Measurements from ENCODE around the gene WDR64. TPM values are rescaled to one million over a fixed set of nuclear protein-coding genes. Genes with fewer than 3 reads are reported as not detected.
"Not testable (repeated sequence)": the region's sequence is repeated elsewhere in the genome, so short reads cannot be mapped to it uniquely, and the experiment has no call there.

The WDR64 gene
- total RNA-seq, 1 experiment from 2014 or later, result not detected

DNA sequence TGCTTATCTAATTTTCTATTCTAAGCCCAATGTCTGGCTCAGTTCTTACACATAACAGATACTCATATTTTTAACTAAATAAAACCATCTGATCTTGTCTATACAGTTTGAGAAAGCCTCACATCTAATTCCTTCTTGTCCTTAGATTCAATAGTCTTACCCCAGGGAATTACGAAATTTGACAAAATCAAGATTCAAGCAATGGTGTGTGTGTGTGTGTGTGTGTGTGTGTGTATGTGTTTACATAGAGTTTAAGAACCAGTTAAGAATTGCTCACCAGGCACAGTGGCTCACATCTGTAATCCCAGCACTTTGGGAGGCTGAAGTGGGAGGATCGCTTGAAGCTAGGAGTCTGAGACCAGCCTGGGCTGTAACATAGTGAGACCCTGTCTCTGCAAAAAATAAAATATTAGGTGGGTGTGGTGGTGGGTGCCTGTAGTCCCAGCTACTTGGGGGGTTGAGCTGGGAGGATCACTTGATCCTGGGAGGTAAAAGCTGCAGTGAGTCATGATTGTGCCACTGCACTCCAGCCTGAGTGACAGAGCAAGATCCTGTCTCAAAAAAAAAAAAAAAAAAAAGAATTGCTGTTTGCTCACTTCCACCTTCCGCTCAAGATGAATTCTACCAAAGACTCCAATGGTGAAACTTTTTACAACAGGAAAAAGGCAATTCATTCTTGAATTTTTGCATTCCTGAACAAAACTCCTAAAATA lies 6.2 kb downstream of the WDR64 start:
- peak; percentile 49 for DNase-seq (ENCODE audit: unreplicated experiment)
- ChIA-PET POLR2A (interaction anchor here (0.5 to 4.0 kb wide), 7 partner anchors 9 to 173 kb away, joined by 3 to 14 read pairs (median 3); partner anchors contain the start of genes CHML and OPN3), CTCF (interaction anchor here (0.6 to 1.2 kb wide), 7 partner anchors 11 to 127 kb away, joined by 3 to 6 read pairs (median 3); no protein-coding TSS in a partner anchor)
- H3K36me3 Mint-ChIP-seq (ENCODE audit: insufficient read depth, unreplicated experiment), result no peaks in the 10 kb centered on the region
- H3K27me3 Mint-ChIP-seq (ENCODE audit: insufficient read depth, unreplicated experiment), result no peaks in the 10 kb centered on the region
- intact Hi-C loops (cut with micrococcal nuclease), result no loop called here
- no peak overlapping the region for H3K4me3 Mint-ChIP-seq (ENCODE audit: unreplicated experiment)
- no peak overlapping the region for H3K27ac Mint-ChIP-seq (ENCODE audit: low read depth, unreplicated experiment)
- peaks cover 8% of the 10 kb centered on the region for H3K4me1 Mint-ChIP-seq (ENCODE audit: insufficient read depth, unreplicated experiment)
- no peaks in the 10 kb centered on the region for H3K9me3 Mint-ChIP-seq (ENCODE audit: unreplicated experiment)
- BruUV-seq (replicated peaks), result no TSS peak
- TF ChIP-seq, protein P1, sequence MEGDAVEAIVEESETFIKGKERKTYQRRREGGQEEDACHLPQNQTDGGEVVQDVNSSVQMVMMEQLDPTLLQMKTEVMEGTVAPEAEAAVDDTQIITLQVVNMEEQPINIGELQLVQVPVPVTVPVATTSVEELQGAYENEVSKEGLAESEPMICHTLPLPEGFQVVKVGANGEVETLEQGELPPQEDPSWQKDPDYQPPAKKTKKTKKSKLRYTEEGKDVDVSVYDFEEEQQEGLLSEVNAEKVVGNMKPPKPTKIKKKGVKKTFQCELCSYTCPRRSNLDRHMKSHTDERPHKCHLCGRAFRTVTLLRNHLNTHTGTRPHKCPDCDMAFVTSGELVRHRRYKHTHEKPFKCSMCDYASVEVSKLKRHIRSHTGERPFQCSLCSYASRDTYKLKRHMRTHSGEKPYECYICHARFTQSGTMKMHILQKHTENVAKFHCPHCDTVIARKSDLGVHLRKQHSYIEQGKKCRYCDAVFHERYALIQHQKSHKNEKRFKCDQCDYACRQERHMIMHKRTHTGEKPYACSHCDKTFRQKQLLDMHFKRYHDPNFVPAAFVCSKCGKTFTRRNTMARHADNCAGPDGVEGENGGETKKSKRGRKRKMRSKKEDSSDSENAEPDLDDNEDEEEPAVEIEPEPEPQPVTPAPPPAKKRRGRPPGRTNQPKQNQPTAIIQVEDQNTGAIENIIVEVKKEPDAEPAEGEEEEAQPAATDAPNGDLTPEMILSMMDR (IDR thresholded peaks at IDR 0.05; ENCODE audit: unreplicated experiment), result no peak

DNA sequence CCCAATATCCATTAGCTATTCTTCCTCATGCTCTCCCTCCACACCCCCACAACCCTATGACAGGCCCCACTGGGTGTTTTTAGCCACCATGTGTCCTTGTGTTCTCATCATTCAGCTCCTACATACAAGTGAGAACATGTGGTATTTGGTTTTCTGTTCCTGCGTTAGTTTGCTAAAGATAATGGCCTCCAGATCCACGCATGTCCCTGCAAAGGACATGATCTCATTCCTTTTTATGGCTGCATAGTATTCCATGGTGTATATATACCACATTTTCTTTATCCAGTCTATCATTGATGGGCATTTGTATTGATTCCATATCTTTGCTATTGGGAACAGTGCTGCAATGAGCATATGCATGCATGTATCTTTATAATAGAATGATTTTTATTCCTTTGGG lies 6.9 kb downstream of the WDR64 start:
- DNase-seq (ENCODE audit: unreplicated experiment); H3K4me1 Mint-ChIP-seq (ENCODE audit: insufficient read depth, unreplicated experiment); H3K36me3 Mint-ChIP-seq (ENCODE audit: insufficient read depth, unreplicated experiment); H3K4me3 Mint-ChIP-seq (ENCODE audit: unreplicated experiment); intact Hi-C loops (cut with micrococcal nuclease); H3K27me3 Mint-ChIP-seq (ENCODE audit: insufficient read depth, unreplicated experiment); H3K9me3 Mint-ChIP-seq (ENCODE audit: unreplicated experiment); H3K27ac Mint-ChIP-seq (ENCODE audit: low read depth, unreplicated experiment); BruUV-seq (replicated peaks): not testable (repeated sequence)
- ChIA-PET CTCF (interaction anchor here (0.6 to 0.8 kb wide), 4 partner anchors 9 to 141 kb away, joined by 3 to 4 read pairs (median 4); no protein-coding TSS in a partner anchor), POLR2A (interaction anchor here (0.5 to 4.0 kb wide), 6 partner anchors 10 to 172 kb away, joined by 3 to 14 read pairs (median 4); partner anchors contain the start of genes CHML and OPN3)

DNA sequence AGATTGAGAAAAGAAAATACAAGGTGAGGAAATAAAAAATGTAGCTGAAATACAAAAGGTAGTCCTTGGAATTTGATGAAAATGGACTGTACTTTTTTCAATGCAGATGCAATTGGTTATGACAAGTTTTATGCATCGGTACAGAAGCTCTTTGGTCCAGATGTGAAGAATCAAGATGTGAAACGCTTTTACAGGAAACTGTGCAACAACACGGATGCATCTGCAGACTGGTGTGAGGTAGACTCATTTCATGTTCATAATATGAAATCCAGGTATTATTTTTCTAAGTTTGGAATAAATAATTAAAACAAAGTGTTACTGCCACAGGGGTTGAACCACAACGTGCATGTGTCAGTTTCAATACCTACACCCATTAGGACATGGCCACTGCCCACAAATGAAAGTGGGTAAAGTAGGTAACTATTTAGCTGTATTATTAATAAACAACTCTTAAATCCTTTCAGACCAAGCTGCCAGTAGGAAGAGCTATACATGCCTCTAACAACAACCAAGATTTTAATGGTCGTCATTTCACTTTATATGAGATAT lies 8.4 kb downstream of the WDR64 start:
- TF ChIP-seq, protein P1 (IDR thresholded peaks at IDR 0.05; ENCODE audit: unreplicated experiment), result no peak
- H3K27ac Mint-ChIP-seq (ENCODE audit: low read depth, unreplicated experiment), result no peak overlapping the region
- ChIA-PET POLR2A (interaction anchor here (0.6 to 4.0 kb wide), 6 partner anchors 9 to 486 kb away, joined by 3 to 14 read pairs (median 4); partner anchors contain the start of genes CHML and OPN3), CTCF (interaction anchor here (0.6 to 0.9 kb wide), 2 partner anchors 10 to 12 kb away, joined by 3 to 4 read pairs; no protein-coding TSS in a partner anchor)
- peaks cover 8% of the 10 kb centered on the region for H3K4me1 Mint-ChIP-seq (ENCODE audit: insufficient read depth, unreplicated experiment)
- H3K9me3 Mint-ChIP-seq (ENCODE audit: unreplicated experiment), result no peaks in the 10 kb centered on the region
- no peaks in the 10 kb centered on the region for H3K36me3 Mint-ChIP-seq (ENCODE audit: insufficient read depth, unreplicated experiment)
- intact Hi-C loops (cut with micrococcal nuclease), result no loop called here
- no peak overlapping the region for H3K4me3 Mint-ChIP-seq (ENCODE audit: unreplicated experiment)
- no TSS peak for BruUV-seq (replicated peaks)
- DNase-seq (ENCODE audit: unreplicated experiment), result no peak
- H3K27me3 Mint-ChIP-seq (ENCODE audit: insufficient read depth, unreplicated experiment), result no peaks in the 10 kb centered on the region

DNA sequence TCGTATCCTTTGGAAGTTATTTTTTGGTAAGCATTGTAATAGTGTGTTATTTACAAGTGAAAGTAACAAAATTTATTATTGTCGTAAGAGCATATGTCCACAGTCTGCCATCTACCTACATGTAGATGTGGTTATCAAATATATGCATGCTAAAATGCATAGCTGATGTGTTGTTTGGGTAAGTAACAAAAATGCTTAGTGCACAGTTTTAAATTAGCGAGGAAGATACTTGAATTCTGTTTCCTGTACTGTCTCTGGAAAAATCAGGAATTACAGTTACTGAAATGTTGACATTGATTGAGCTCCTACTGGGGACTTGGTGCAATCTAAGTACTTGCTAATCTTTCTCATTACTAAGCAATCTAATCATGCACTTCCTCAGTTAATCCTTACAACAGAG lies 14.3 kb downstream of the WDR64 start:
- POLR2A ChIA-PET, result interaction anchor here (0.6 to 2.5 kb wide), 3 partner anchors 22 to 79 kb away, joined by 3 to 7 read pairs (median 4); no protein-coding TSS in a partner anchor
- Mint-ChIP-seq H3K9me3 (ENCODE audit: unreplicated experiment) (no peaks in the 10 kb centered on the region), H3K27ac (ENCODE audit: low read depth, unreplicated experiment) (no peak overlapping the region), H3K4me3 (ENCODE audit: unreplicated experiment) (no peak overlapping the region), H3K27me3 (ENCODE audit: insufficient read depth, unreplicated experiment) (no peaks in the 10 kb centered on the region), H3K4me1 (ENCODE audit: insufficient read depth, unreplicated experiment) (no peaks in the 10 kb centered on the region), H3K36me3 (ENCODE audit: insufficient read depth, unreplicated experiment) (no peaks in the 10 kb centered on the region)
- intact Hi-C loops (cut with micrococcal nuclease), result no loop called here
- TF ChIP-seq, protein P1 (IDR thresholded peaks at IDR 0.05; ENCODE audit: unreplicated experiment), result no peak
- DNase-seq (ENCODE audit: unreplicated experiment), result no peak
- BruUV-seq (replicated peaks), result no TSS peak
- CTCF ChIA-PET, result interaction anchor here (1.0 kb wide), 1 partner anchor 172 kb away, joined by 4 read pairs; no protein-coding TSS in a partner anchor
